Stimulated activated CD4-positive, alpha-beta T cell treated with anti-CD3 and anti-CD28 coated beads, Interleukin-1b, Interleukin-23, amount 100 ng/mL, for 1 hour (primary cell): ENCODE data around the gene UCN.

Source experiments
- DNase-seq, 2 donors: peaks; one replicate each; pipeline ENCODE4 v3.0.0-alpha.2; 2020; ENCODE audit warnings: low read depth in 2 of 2

UCN gene

DNA sequence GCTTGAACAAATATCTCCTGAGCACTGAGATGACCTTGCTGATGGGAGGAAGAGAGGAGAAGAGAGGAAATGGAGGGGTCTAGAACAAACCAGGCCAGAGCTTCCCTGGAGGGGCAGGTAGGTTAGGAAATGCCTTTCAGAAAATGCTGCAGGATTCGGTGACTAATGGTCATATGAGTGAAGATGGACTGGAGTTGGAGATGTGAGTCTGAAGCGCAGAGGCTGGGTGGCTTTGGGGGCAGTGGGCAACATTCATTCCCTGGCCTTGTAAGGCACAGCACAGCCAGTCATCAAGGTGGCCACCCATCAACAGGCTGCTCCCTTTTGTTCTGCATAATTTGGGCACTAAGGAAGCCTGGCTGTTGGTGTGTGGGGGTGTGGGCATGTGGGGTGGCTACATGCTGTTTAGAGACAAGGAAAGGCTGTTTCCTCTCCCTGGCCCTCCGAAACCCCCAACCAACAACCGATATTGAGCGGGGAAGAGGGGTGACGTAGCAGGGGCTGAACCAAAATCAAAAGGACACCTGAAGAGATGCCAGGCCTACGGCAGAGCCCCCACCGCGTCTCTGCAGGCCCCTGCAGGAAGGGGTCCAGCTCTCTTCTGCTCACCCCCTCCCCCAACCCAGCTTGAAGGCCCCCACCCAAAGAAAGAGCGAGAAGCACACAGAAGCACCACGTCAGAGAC is 46.9 kb downstream of the UCN start:
- no peak for DNase-seq

DNA sequence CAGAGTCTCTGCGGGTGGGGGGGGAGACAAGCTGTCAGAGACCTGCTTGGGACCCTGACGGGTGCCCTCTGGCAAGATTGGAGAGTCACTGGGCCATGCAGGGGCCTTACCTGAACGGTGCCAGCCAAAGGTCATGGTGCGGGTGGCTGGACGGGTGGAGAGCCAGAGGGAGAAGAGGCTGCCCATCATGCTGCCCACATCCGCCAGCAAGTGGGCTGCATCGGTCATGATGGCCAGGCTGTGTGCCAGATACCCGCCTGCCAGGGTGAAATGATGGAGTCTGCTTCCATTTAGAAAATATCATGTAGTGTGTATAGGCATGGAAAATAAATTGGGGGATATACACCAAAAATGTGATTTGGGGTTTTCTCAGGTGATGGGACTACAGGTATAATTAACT is 50.2 kb downstream of the UCN start:
- no peak for DNase-seq
